NCI-H2196 treated with DMSO at 0.1 percent for 48 hours (cell line): Measurements from ENCODE around the gene BNIP5.

ENCODE experiments used
- DNase-seq: peaks from one replicate; lab custom pipeline; 2025; ENCODE audit not compliant: unreplicated experiment; lab: John Stamatoyannopoulos, UW

The BNIP5 gene

DNA sequence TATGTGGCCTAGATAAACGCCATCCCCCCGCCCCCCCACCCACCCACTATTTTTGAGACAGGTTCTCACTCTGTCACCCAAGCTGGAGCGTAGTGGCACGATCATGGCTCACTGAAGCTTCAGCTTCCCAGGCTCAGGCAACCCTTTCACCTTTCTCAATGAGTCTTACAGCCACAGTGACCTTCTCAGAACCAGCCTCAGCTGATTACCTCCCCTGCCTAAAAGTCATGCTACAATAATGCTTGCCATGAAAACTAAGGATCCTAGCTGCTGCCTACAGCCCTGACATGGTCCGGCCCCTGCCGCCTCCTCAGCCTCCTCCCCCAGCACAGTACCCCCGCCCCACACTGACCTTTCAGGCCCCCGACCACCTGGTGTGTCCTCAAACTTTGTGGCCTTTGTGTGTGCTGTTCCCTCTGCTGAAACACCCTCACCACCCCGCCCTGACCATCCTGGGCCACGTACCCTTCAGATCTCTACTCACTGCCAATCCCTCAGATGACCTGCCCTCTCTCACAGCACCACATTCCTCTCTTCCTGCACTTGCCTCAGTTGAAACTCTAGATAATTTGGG is 35.5 kb downstream of the BNIP5 start:
- no peak for DNase-seq

DNA sequence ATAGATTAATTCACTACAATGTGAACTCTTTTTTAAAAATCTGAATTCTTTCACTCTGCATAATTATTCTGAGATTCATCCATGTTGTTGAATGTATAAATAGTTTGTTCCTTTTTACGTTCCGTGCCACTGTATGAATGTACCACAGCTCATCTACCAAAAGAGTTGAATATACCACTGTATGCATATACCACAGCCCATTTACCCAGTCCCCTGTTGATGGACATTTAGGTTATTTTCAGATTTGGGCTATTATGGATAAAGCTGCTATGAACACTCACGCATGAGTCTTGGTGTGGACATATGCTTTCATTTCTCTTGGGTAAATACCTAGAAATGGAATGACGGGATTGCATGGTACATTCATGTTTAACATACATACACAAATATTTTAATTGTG is 38.7 kb downstream of the BNIP5 start:
- DNase-seq: no peak

DNA sequence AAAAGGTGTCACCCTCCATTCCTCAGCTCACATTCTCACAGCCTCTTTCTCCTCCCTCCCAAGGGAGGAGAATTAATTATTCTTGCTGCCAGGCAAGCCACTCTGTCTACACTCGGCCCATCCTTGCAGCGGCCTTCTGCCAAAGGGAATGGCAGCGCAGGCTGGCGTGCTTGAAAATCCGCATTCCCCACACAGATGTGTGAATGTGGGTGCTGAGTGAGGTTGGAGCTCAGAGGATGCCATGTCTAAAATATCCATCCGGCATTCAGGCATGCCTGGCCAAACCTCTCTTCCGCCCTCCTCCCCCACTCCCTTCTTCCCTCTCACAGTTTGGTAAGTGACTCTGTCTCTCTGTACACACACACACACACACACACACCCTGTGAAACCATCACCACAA is 39.2 kb downstream of the BNIP5 start:
- no peak for DNase-seq

DNA sequence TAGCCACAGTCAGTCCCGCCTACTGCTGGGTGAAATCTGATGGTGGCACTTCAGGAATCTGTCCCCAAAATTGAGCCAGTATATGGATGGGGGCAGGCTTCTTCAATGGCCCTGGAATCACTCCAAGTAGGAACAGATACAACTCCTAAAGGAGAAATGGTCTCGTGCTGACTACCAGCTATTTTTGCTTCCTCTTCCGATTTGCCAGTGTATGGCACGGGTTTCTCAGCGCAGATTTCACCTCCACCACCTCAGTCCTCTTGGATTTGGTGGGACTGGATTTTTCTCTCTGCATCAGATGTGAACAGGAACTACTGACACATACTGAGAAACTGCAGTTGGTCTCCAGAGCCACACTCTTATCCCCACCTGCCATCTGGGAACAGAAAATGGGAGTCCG is 39.6 kb downstream of the BNIP5 start:
- DNase-seq: no peak

DNA sequence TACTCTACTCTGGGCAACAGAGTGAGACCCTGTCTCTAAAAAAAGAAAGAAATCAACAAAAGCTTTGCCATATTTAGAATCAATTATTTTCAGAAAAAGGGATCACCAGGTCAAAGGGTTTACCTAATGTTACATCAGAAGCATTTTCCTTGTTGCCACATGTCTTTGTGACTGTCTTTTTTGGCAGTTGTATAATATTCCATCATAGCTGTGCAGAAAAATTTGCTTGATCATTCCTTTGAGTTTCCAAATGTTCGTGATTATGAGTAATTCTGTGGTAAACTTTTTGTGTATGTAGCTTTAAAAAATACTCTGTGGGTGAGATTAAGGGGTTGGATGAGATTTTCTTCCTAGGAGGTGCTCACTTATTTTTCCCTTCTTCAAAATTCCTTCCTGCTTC is 40.4 kb downstream of the BNIP5 start:
- no peak for DNase-seq

DNA sequence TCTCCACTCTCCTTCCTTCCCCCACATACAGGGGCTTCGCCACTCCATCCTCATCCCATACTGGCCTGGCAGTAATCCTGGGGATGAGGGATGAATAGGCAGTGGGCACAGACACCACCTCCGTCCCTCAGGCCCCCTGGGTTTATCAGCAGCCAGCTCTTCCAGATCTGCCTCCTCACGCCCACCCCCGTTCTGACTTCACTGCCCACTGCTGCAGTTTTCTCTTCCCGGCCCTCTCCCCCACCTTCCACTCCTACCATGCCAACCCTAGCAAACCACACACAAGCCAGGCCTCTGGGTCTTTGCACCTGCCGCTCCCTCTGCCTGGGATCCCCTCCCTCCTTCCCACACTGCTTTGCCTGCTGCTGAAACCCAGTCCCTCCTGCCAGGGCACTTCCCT is 44.5 kb downstream of the BNIP5 start:
- DNase-seq: no peak

DNA sequence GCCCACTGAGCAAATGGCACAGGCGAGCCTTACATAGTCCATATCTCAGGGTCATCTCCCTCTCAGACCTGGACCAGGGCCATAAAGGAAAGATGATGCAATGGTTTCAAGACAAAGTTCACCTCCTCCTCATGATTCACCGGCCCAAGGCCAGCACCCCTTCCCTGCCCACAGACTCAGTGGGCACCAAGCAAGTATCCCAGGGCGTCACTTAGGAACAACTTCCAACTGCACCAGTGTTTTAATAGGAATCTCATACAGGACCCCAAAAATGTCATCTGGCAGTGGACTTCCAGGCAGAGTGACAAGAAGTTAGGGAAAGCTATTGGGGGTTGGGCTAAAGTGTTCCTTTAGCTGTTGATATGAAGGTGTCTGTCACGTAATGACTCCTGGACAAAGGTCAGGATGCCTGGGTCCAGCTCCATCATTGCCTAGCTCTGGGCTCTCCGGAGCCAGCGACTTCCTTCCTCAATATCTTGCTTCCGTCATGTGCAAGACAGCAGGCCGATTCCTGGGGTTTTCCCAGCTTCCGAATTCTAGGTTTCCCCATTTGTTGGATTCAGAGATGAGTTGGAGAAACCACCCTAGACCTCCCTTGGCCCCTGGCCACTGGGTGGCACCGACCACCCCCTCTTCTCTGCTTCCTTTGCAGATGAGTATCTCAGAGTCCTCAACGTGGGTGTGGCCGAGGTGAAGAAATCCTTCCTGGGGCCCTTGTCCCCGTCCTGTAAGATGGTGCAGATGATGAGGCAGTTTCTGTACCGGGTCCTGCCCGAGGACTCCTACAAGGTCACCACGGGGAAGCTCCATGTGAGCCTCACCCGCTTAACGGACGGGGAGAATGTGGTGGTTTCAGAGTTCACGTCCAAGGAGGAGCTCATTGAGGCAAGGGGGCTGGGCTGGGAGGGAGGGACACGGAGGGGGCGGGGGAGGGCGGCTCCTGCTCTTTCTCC is 45.7 kb downstream of the BNIP5 start:
- no peak for DNase-seq

DNA sequence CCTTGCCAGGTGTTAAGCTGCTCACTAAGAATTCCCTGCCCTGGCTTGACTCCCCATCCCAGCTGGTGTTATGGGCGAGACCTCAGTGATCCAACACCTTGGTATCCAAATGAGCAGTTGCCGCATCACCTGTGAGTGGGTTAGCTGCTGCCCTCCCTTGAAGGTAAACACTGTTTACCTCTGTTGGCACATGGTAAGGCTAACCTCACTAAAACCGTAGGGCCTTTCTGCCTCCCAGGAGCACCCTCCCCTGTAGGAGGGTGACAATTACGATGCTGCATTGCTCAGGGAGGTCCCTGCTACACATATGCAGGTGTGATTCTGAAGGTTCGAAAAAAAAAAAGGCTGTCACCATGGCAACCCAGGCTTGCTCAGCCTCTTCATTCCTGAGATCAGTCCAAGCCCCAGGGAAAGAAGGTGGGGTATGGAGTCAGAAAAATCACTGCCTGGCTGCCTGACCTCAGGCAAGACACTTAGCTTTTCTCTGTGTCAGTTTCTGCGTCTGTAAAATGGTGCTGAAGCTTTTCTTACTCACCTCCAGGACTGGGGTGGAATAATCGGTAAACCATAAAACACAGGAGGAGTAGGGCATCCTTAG is 47.3 kb downstream of the BNIP5 start:
- peak; percentile 38 for DNase-seq

DNA sequence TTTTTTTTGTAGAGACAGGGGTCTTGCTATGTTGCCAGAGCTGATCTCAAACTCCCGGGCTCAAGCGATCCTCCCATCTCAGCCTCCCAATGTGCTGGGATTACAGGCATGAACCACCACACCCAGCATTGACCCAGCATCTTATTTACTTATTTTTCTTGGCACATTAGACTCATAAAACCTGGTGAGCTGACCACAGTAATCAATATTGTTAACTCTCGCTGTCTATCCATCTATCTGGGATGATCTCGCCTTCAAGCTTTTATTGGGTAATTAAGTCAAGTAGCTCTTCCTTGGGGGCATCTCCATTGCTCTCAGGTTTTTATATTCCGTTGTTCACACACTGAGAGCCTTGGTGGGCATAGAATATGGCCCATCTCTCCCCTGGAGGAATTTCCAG is 49.8 kb downstream of the BNIP5 start:
- no peak for DNase-seq

DNA sequence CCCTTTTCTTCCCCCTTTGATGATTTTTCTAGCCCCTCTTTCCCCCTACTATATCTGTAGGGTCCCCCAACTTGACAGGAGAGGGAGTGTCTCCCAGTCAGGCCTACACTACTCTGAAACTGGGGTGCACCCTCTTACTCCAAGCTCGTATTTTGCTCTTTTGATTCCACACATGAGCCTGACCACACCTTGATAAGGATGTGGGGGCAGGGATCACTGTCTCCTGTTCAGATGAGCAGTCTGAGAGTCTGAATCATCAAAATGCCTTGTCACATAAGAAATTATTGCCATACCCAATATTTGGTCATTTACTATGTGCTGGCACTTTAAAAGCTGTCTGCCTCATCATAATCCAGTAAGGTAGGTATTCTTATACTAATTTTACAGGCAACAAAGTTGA is 50.9 kb downstream of the BNIP5 start:
- DNase-seq: no peak

DNA sequence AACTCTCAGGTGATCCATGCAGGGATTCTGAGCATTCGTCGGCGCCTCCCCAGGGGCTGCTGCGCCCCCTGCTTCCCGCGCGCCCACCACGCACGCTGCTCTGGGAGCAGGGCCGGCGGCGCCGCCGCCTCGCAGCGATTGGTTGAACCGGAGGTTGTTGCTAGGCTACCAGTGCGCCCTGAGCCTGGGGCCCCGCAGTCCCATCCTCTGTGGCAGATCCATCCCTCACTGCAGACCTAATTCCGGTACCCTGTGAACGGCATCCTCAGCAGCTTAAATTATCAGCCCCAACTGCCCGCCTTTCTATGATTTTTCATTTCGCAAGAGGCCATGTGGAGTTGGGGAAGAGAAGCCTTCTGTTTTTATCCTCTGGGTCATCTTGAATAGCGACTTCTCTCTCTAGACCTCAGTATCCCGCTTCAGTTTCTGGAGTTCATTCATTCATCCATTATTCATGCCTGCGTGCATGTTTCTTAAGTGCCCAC is 51.5 kb downstream of the BNIP5 start:
- no peak for DNase-seq

DNA sequence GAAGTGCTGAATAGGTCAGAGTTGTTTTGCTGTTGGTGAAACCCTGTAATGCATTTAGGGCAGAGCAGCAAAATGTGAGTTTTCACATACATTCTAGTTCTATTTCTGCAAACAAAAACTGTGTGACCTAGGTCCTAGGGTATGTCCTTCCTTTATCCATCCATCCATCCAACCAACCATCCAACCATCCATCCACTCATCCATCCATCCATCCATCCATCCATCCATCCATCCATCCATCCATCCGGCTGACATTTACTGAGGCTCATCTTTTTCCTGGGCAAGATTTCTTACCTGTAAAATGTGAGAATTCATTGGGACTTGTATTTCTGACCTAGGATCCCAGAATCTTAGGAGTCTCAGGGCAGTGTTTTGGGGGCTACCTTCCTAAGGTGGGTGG is 52.3 kb downstream of the BNIP5 start:
- DNase-seq: no peak

DNA sequence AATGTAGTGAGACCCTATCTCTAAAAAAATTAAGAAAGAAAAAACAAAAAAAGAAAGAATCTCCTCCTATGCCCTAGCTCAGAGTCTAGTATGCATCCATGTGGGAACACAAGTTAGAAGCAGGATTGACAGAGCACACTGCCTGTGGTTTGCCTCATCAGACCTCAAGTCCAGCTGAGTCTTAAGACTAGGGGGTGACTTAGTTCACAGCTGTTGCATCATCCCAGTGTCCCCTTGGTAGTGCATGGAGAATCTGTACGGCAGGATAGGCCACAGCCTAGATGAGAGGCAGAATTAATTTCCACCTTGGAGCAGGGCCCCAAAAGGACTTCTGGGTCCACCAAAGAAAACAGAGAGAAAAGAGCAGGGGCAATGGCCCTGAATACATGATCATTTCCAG is 53.1 kb downstream of the BNIP5 start:
- DNase-seq: no peak

DNA sequence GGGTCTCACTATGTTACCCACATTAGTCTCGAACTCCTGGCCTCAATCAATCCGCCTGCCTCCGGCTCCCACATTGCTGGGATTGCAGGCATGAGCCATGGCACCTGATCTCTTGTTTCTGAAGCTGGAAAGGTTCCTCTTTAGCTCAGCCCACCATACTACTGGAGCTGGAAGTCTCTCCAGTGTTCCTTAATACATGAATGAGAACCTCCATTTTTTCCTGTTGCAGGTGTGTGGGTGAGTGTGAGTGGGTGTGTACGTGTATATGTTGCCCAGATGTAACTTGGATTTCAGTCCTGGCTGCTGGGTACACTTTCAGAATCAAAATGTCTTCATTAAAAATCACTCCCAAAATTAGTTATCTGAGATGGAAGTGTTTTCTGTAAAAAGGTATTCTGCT is 55.7 kb downstream of the BNIP5 start:
- DNase-seq: no peak

DNA sequence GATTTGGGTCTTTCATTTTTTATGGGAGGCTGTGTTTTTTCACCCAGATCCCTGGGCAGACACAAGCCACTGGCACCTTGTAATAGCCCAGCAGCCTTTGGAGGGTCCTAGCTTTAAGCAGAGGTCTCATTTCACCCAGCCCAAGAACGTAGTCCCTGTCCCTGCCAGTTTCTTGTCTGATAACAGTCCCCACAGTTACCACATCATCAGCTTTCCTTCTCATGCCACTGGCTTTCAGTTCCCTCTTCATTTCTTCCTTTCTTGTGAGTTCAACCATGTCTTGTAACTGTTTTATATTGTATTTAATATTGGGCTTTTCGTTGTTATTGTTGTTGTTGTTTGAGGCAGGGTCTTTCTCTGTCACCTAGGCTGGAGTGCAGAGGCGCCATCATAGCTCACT is 56.2 kb downstream of the BNIP5 start:
- no peak for DNase-seq

DNA sequence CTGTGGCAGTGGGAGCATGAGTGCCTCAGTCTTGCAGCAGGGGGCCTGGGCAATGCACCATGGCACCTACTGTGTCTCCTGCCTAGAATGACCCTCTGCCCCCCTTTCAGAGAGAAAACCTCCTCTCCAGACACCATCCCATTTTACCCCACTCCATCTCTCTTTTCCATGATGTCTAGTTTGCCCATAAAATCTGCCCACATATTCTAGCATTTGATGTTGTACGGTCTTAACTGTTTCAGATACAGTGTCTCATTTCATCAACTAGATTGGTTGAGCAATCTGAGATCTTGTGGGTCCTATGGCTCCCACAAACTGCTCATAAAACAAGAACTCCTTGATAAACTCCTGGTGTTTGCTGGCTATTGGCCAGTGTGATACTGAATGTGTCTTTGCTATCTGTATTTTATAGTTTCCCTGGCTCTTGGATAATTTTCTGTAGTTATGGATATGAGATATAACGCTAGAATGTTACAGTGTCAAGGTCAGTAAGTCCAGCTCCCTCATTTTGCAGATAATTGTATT is 58.7 kb downstream of the BNIP5 start:
- no peak for DNase-seq

DNA sequence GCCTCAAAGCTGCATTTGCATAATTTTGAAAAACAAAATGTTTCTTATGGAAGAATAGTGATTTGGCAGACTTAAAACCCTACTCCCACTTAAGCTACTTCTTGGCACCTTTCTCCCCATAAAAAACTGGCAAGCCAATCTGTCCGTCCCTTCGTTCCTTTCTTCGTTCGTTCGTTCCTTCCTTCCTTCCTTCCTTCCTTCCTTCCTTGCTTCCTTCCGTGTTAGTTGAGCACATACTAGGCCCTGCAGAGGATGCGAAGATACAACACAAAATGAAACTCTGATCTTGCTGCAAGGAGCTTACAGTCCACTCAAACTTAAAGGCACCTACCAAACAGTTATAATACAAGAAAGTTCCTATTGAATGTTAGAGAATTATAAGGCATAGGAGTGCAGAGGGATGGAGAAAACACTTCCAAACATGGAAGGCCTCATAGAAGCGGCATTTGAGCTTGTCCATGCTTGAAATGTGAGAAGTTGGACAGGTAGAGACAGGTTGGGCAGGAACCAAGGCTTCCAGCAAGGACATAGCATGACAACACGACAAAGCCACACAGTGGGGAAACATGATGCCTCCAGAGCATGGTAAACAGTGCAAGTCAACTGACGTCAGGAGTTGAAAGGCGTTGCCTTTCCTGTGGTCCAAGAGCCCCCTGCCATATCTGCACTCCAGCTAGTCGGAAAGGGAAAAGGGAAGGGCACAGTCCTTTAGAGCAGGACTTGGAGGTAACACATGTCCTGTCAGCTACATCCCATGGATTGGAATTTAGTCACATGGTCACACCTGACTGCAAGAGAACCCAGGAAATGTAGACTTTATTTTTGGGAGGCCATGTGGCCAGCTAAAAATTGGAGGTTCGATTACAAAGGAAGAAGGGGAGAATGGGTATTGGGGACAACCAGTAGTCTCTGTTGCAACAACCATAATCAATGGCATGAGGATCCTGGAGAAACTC is 59.8 kb downstream of the BNIP5 start:
- no peak for DNase-seq

DNA sequence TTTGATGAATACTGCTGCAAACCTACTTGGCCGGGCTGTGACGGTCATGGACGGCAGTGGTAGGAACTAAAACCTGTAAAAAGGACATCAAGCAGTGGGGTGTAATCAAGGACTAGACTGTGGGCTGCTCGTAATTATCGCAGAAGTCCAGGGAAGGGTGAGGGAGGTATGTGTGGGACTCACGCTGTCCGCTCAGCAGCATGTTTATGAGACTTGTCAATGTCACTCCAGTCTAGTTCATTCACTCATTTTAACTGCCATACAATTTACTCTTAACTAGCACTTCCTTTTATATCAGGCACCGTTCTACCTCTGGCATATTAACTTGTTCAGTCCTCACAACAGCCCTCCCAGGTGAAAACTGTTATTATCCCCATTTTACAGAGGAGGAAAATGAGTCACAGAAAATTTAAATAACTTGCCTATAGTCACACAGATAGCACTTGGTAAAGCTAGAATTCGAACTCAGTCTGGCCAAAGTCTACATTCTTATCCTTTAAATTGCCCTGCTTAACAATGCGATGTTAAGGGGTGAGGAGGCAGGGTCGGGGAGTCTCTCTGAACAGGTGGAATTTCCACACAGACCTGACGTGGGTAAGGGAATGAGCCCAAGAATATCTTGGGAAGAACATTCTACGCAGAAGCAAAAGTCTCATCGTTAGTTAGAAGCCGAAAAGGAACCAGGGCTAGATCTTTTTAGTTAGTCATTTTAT is 62.7 kb downstream of the BNIP5 start:
- no peak for DNase-seq

DNA sequence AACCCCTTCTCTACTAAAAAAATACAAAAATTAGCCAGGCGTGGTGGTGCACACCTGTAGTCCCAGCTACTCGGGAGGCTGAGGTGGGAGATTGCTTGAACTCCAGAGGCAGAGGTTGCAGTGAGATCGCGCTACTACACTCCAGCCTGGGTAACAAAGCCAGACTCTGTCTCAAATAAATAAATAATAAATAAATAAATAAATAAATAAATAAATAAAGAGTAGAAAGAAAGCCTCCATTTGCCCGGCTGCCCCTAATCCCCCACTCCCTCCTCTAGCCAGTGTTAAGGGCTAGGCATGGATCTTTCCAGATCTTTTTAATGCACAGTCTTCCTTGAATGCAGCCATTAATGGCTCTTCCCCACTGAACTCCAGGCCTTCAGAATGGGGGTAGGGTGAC is 63.6 kb downstream of the BNIP5 start:
- DNase-seq: no peak

DNA sequence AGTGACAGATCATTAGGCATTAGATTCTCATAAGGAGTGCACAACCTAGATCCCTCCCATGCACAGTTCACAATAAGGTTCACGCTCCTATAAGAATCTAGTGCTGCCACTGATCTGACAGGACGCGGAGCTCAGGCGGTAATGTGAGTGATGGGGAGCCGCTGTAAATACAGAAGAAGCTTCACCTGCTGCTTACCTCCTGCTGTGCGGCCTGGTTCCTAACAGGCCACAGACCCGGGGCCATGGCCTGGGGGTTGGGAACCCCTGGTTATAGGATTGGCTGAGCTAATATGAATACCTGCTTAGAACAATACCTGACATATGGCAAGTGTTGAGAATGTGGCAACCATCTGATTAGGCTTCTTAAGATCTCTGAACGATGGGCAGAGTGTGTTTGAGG is 64.5 kb downstream of the BNIP5 start:
- no peak for DNase-seq
